ENCODE results near the gene MKRN1. TPM values are rescaled to one million over a fixed set of nuclear protein-coding genes. Genes with fewer than 3 reads are reported as not detected.
A peak's percentile ranks its signal among the peaks of the same experiment; 100 is the strongest.

MKRN1 gene
- total RNA-seq, 2 donors from 2014 or later: 135 to 163 TPM

GRCh38 chr7:140404565-140405065, 74.7 kb downstream of the MKRN1 start:
- Mint-ChIP-seq H3K36me3 (ENCODE audit: low read depth) (peaks cover 10% of the 10 kb centered on the region), H3K9me3 (peaks cover 2% of the 10 kb centered on the region), H3K4me1 (peaks cover 12% of the 10 kb centered on the region), H3K27ac (no peak overlapping the region), H3K27me3 (ENCODE audit: insufficient read depth) (no peaks in the 10 kb centered on the region), H3K4me3 (peak overlapping the region; percentile 73)
- H3K27ac ChIP-seq (ENCODE audit: low read depth, low read length): no peak overlapping the region
- no peak for DNase-seq
- no peaks in the 10 kb centered on the region for H3K9me3 ChIP-seq (ENCODE audit: control insufficient read depth, low read length)
- H3K4me3 ChIP-seq (ENCODE audit: low read length): peak overlapping the region; percentile 79
- no peaks in the 10 kb centered on the region for H3K27me3 ChIP-seq (ENCODE audit: control insufficient read depth, insufficient read depth, low read length, poor library complexity, severe bottlenecking)
- 75 to 86% methylated on average over 3 of the region's 3 CpGs for WGBS, 2 experiments (ENCODE audit: insufficient coverage in 1 of 2, insufficient read length in 1 of 2)
- no peaks in the 10 kb centered on the region for H3K4me1 ChIP-seq (ENCODE audit: control insufficient read depth, insufficient read depth, low read length)
- no peaks in the 10 kb centered on the region for H3K36me3 ChIP-seq (ENCODE audit: control insufficient read depth, insufficient read depth, low read length)
- no peak overlapping the region for H3K9ac ChIP-seq (ENCODE audit: extremely low read depth, low read length, poor library complexity, severe bottlenecking)
- TF ChIP-seq CTCF (conservative IDR thresholded peaks at IDR 0.05): no peak

DNA sequence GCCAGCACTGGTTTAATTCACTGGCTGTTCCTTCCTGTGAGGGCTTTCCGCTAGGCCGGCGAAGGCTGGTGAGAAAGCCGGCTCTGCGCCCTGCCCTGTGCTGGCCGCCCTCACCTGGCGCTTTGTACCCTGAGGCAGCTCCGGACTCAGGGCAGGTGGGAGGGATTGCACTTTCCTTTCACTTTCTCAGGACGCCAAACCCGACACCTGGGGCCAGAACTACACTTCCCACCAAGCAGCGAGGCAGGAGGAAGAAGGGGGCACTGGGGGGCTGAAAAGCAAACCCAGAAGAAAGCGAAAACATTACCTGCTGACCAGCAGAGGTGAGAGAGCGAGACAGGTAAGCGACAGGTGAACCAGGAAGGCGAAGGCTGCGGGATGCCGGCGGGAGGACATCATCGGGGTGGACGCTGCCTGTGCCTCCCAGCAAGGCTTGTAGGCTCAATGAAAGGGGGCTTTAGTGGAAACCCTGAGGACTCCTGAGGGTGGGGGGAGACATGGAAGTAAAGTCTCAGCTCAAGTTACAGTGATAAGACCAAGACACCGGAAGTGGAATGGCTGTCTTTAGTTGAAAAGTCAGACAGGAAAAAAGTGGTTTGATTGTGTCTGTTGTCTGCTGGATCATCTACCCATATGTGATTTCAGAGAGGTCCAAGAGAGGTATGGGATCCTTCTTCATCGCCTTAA, 75.3 kb downstream of the MKRN1 start, which contains the start of gene RAB19:
TSS of gene RAB19 (plus strand) at position 181 of the 687 bp plus-strand sequence. CDS start 3,589 bp downstream, outside the sequence.
- Histone ChIP-seq H3K9me3 (ENCODE audit: control insufficient read depth, low read length) (no peaks in the 10 kb centered on the region), H3K27me3 (ENCODE audit: control insufficient read depth, insufficient read depth, low read length, poor library complexity, severe bottlenecking) (no peaks in the 10 kb centered on the region), H3K36me3 (ENCODE audit: control insufficient read depth, insufficient read depth, low read length) (no peaks in the 10 kb centered on the region), H3K27ac (ENCODE audit: low read depth, low read length) (no peak within 1 kb of the TSS), H3K4me3 (ENCODE audit: low read length) (peak within 1 kb of the TSS; percentile 79), H3K4me1 (ENCODE audit: control insufficient read depth, insufficient read depth, low read length) (no peaks in the 10 kb centered on the region), H3K9ac (ENCODE audit: extremely low read depth, low read length, poor library complexity, severe bottlenecking) (peak within 1 kb of the TSS; percentile 32)
- WGBS, 2 experiments (ENCODE audit: insufficient coverage in 1 of 2, insufficient read length in 1 of 2): 32 to 70% methylated on average over 14 to 22 of the region's 22 CpGs
- Mint-ChIP-seq H3K36me3 (ENCODE audit: low read depth) (peaks cover 10% of the 10 kb centered on the region), H3K4me3 (peak within 1 kb of the TSS; percentile 73), H3K27me3 (ENCODE audit: insufficient read depth) (no peaks in the 10 kb centered on the region), H3K4me1 (peaks cover 12% of the 10 kb centered on the region), H3K27ac (peak within 1 kb of the TSS; percentile 87), H3K9me3 (peaks cover 2% of the 10 kb centered on the region)
- DNase-seq: peak; percentile 91
- TF ChIP-seq CTCF (conservative IDR thresholded peaks at IDR 0.05): no peak

Other genes with a start within 250 kb of the MKRN1 start
- gene SLC37A3, start 81.0 kb downstream of the MKRN1 start, total RNA-seq: 10 to 100 TPM; 55.4 to 60.5 TPM
- 1 to 10 TPM; 5.1 to 5.7 TPM for gene RAB19, start 75.4 kb downstream of the MKRN1 start, total RNA-seq
- 10 to 100 TPM; 28.5 to 40.6 TPM for gene DENND2A, start 161.3 kb upstream of the MKRN1 start, total RNA-seq
- 10 to 100 TPM; 13.5 to 17.8 TPM for gene ADCK2, start 193.4 kb upstream of the MKRN1 start, total RNA-seq
- 100 to 1,000 TPM; 180 to 202 TPM for gene NDUFB2, start 217.2 kb upstream of the MKRN1 start, total RNA-seq

Measured in endodermal cell (in vitro differentiated cells).